K562 (cell line): ENCODE measurements around the gene EPOP. TPM values are rescaled to one million over a fixed set of nuclear protein-coding genes. Genes with fewer than 3 reads are reported as not detected.
A peak's percentile ranks its signal among the peaks of the same experiment; 100 is the strongest.

ENCODE experiments used
- CREB5 ChIP-seq: fragments of 250-450 bp; sonication (Bioruptor Pico); IDR thresholded peaks from 2 replicates; pipeline ENCODE4 v1.5.0; 2020; ENCODE audit warnings: mild to moderate bottlenecking
- ESRRA ChIP-seq: fragments of 450-650 bp; IDR thresholded peaks from 2 replicates; pipeline ENCODE4 v1.6.1; 2014; ENCODE audit warnings: low read depth, mild to moderate bottlenecking, moderate library complexity, borderline replicate concordance
- KLF13 ChIP-seq: fragments of 450-650 bp; IDR thresholded peaks from 2 replicates; pipeline ENCODE4 v1.6.1; 2016; ENCODE audit warnings: missing genetic modification characterization, low read depth, mild to moderate bottlenecking, missing compliant biosample characterization, moderate library complexity, borderline replicate concordance
- NBN ChIP-seq: fragments of 450-650 bp; IDR thresholded peaks from 2 replicates; pipeline ENCODE4 v1.6.1; 2016; ENCODE audit warnings: low read depth, mild to moderate bottlenecking
- REST ChIP-seq, 2 experiments: fragments of 450-650 bp; formaldehyde crosslinking in 1 of 2; IDR thresholded peaks; 2 replicates each; pipeline versions ENCODE4 v1.4.0 to v1.6.1; 2014 to 2020; ENCODE audit warnings: mild to moderate bottlenecking in 2 of 2, borderline replicate concordance in 1 of 2, low read depth in 1 of 2
- SMC3 ChIP-seq: conservative IDR thresholded peaks from 2 replicates; pipeline ENCODE4 v1.6.1; 2011; ENCODE audit warnings: low read depth, low read length, improper control_type of control experiment; ENCODE audit not compliant: insufficient read depth
- U2AF2 ChIP-seq: fragments of 200-400 bp; formaldehyde crosslinking; optimal IDR thresholded peaks from 2 replicates; pipeline ENCODE3; 2017; ENCODE audit warnings: low read depth, mild to moderate bottlenecking, low read length
- ZNF778 ChIP-seq: fragments of 450-650 bp; formaldehyde crosslinking; IDR thresholded peaks from 2 replicates; pipeline ENCODE4 v1.4.0; 2020; ENCODE audit warnings: mild to moderate bottlenecking, moderate library complexity
- polyA plus RNA-seq, 8 experiments: library from polyadenylated mRNA; depleted of rRNA in 4 of 8; stranded (reverse) in 5 of 8; unstranded in 3 of 8; fragments of >200 nt; fragmentation: Nextera tagmentation in 2 of 8; fragmentation: Illumina TruSeq in 1 of 8; extraction: Ambion mirVana in 2 of 8; extraction: Trizol in 1 of 8; gene quantifications; 2 replicates each; pipeline versions ENCODE4 v1.2.1 to v1.2.3, GENCODE V29; 2011 to 2014; ENCODE audit warnings: inconsistent platforms in 1 of 8, missing spikeins in 1 of 8
- total RNA-seq, 7 experiments: library from RNA; depleted of rRNA in 6 of 7; stranded (reverse); fragments of >200 nt in 6 of 7; fragmentation: Illumina TruSeq in 2 of 7; extraction: Trizol in 2 of 7; gene quantifications; 2 replicates each; pipeline versions ENCODE4 v1.2.1 to v1.2.3, GENCODE V29; 2011 to 2021; ENCODE audit warnings: low replicate concordance in 1 of 7
- TF ChIP-seq, protein P1 (sequence below), 2 experiments: fragments of 450-650 bp in 1 of 2; sonication (generic) in 1 of 2; formaldehyde crosslinking; conservative IDR thresholded peaks; 2 replicates each; pipeline versions ENCODE4 v1.4.0 to v1.8.1; 2020 to 2022; ENCODE audit warnings: mild to moderate bottlenecking in 1 of 2, missing genetic modification reagents in 1 of 2

Gene EPOP
- total and polyA plus RNA-seq, 9 of the 15 experiments (the other 6 are each of a cell fraction or from before 2014, with no cell fraction given): 0.41 to 10.6 (median 4.6) TPM

- TF ChIP-seq KLF13 (no peak), REST (IDR thresholded peaks at IDR 0.05; ENCODE audit: borderline replicate concordance) (peak; percentile 54; the same call in 1 of the 2 replicates), REST (CRISPR knock-in tag; IDR thresholded peaks at IDR 0.05; ENCODE audit: low read depth) (no peak), CREB5 (CRISPR knock-in tag) (no peak), NBN (0 out of 2 replicates have a peak, but pooled peaks have one; percentile 40), SMC3 (peak; percentile 74), U2AF2 (no peak), ZNF778 (CRISPR knock-in tag) (no peak), ESRRA (no peak; the same call in 1 of the 2 replicates)
- TF ChIP-seq, protein P1, sequence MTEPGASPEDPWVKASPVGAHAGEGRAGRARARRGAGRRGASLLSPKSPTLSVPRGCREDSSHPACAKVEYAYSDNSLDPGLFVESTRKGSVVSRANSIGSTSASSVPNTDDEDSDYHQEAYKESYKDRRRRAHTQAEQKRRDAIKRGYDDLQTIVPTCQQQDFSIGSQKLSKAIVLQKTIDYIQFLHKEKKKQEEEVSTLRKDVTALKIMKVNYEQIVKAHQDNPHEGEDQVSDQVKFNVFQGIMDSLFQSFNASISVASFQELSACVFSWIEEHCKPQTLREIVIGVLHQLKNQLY (CRISPR knock-in tag; conservative IDR thresholded peaks at IDR 0.05): no peak
These were observed 11.5 kb downstream of the EPOP start (continued) for GRCh38 chr17:38663125-38663751.
